GM23338 (cell line): Measurements from ENCODE around the gene ABCA7. TPM values are rescaled to one million over a fixed set of nuclear protein-coding genes. Genes with fewer than 3 reads are reported as not detected.

Experiments used
- ATAC-seq: fragments of 200-7000 bp; cut with Tn5 transposase; 3 replicates; pipeline ENCODE4 v1.9.1; 2020
- DNase-seq: peaks from one replicate; pipeline ENCODE4 v3.0.0-alpha.2; 2015; ENCODE audit warnings: low spot score
- H2AFZ ChIP-seq: fragments of 200-600 bp; sonication (generic); 2 replicates; pipeline ENCODE4 v1.8.0; 2016; ENCODE audit warnings: antibody characterized with exemption, mild to moderate bottlenecking, moderate library complexity
- H3F3A ChIP-seq: fragments of 200-600 bp; sonication (generic); replicated peaks from 2 replicates; pipeline ENCODE4 v1.8.0; 2017; ENCODE audit warnings: antibody characterized with exemption, mixed run types, low read depth
- H3K27ac ChIP-seq: fragments of 200-600 bp; sonication (generic); 2 replicates; pipeline ENCODE4 v1.6.1; 2016; ENCODE audit warnings: low read depth
- H3K27me3 ChIP-seq: fragments of 200-600 bp; sonication (generic); 2 replicates; pipeline ENCODE4 v1.8.0; 2016; ENCODE audit warnings: mild to moderate bottlenecking, mixed run types, moderate library complexity; ENCODE audit not compliant: insufficient read depth
- H3K36me3 ChIP-seq: fragments of 200-600 bp; sonication (generic); 2 replicates; pipeline ENCODE4 v1.8.0; 2016; ENCODE audit warnings: mild to moderate bottlenecking; ENCODE audit not compliant: insufficient read depth
- H3K4me1 ChIP-seq: fragments of 200-600 bp; sonication (generic); 2 replicates; pipeline ENCODE4 v1.8.0; 2016; ENCODE audit warnings: mild to moderate bottlenecking, moderate library complexity; ENCODE audit not compliant: insufficient read depth
- H3K4me2 ChIP-seq: fragments of 200-600 bp; sonication (generic); 2 replicates; pipeline ENCODE4 v1.7.1; 2017; ENCODE audit warnings: mixed run types
- H3K4me3 ChIP-seq: fragments of 200-600 bp; sonication (generic); 2 replicates; pipeline ENCODE4 v1.6.1; 2016; ENCODE audit warnings: mixed run types
- H3K79me2 ChIP-seq: fragments of 200-600 bp; sonication (generic); replicated peaks from 2 replicates; pipeline ENCODE4 v1.8.0; 2017; ENCODE audit warnings: mild to moderate bottlenecking; ENCODE audit not compliant: insufficient read depth
- H3K9me2 ChIP-seq: fragments of 200-600 bp; sonication (generic); 2 replicates; pipeline ENCODE4 v1.8.0; 2017; ENCODE audit not compliant: insufficient read depth
- H4K20me1 ChIP-seq: fragments of 200-600 bp; sonication (generic); replicated peaks from 2 replicates; pipeline ENCODE4 v1.8.0; 2017; ENCODE audit warnings: mild to moderate bottlenecking; ENCODE audit not compliant: insufficient read depth
- H3K27ac Mint-ChIP-seq: 2 replicates; pipeline ENCODE4 v1.8.0; 2020; ENCODE audit warnings: inconsistent platforms, mild to moderate bottlenecking, moderate library complexity, mixed read lengths
- H3K27me3 Mint-ChIP-seq: 3 replicates; pipeline ENCODE4 v1.8.0; 2022; ENCODE audit warnings: low read depth, mild to moderate bottlenecking, moderate library complexity, mixed read lengths, inconsistent platforms; ENCODE audit not compliant: insufficient read depth, poor library complexity
- H3K36me3 Mint-ChIP-seq: 3 replicates; pipeline ENCODE4 v1.8.0; 2021; ENCODE audit warnings: low read depth, mild to moderate bottlenecking, inconsistent platforms, moderate library complexity, mixed read lengths
- H3K4me1 Mint-ChIP-seq: 3 replicates; pipeline ENCODE4 v1.8.0; 2020; ENCODE audit warnings: mild to moderate bottlenecking, inconsistent platforms, mixed read lengths
- H3K4me3 Mint-ChIP-seq: 3 replicates; pipeline ENCODE4 v1.8.0; 2021; ENCODE audit warnings: moderate library complexity, mild to moderate bottlenecking, inconsistent platforms, mixed read lengths
- H3K9me3 Mint-ChIP-seq: 3 replicates; pipeline ENCODE4 v1.8.0; 2020; ENCODE audit warnings: moderate library complexity, mild to moderate bottlenecking, inconsistent platforms, mixed read lengths
- NANOG ChIP-seq: IDR thresholded peaks from 2 replicates; pipeline ENCODE4 v1.6.1; 2016; ENCODE audit warnings: antibody characterized with exemption, borderline replicate concordance
- ZNF114 ChIP-seq: fragments of 250-450 bp; sonication (Bioruptor Pico); IDR thresholded peaks from 2 replicates; pipeline ENCODE4 v1.5.0; 2020; ENCODE audit warnings: mild to moderate bottlenecking, moderate library complexity
- polyA plus RNA-seq: library from polyadenylated mRNA; unstranded; fragments of >200 nt; fragmentation: Nextera tagmentation; extraction: Ambion mirVana; gene quantifications from 2 replicates; pipeline ENCODE4 v1.2.1, GENCODE V29; 2016
- total RNA-seq: library from RNA; depleted of rRNA; stranded (reverse); fragments of >200 nt; shearing (Covaris generic); gene quantifications from 2 replicates; pipeline ENCODE4 v1.2.3, GENCODE V29; 2014
- TF ChIP-seq, protein P1 (sequence below): fragments of 250-450 bp; sonication (Bioruptor Pico); IDR thresholded peaks from 2 replicates; pipeline ENCODE4 v1.5.0; 2020; ENCODE audit warnings: mild to moderate bottlenecking, moderate library complexity
- TF ChIP-seq, protein P2 (sequence below): IDR thresholded peaks from one replicate; pipeline ENCODE4 v1.6.1; 2018; ENCODE audit warnings: antibody characterized with exemption; ENCODE audit not compliant: unreplicated experiment

Gene ABCA7
- total and polyA plus RNA-seq, 2 experiments from 2014 or later = 22.2 to 27.4 TPM

DNA sequence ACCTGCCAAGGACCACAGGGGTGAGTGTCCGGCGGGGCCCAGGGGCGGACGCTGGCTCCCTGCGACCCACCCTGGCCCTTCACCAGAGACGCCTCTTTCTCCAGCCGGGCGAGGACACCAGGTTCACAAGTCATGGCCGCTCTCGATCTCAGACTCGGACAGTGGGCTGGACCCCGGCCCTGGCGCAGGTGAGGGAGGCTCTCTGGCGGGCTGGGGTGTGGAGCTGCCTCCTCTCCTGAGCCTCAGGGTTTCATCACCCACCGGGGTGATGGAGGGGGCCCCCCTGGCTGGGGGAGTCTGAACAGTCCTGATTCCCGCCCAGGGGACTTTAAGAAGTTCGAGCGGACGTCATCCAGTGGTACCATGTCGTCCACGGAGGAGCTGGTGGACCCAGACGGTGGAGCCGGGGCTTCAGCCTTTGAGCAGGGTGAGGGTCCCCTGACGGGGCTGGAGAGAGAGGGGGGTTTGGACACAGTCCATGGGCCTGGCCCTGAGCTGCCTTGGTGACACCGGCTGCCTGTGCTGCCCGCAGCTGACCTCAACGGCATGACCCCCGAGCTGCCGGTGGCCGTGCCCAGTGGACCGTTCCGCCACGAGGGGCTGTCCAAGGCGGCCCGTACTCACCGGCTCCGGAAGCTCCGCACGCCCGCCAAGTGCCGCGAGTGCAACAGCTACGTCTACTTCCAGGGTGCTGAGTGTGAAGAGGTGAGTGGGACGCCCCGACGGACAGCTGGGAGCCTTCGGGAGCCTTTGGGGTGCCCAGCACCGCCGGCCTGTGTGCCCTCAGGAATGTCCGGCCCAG, 40.7 kb downstream of the ABCA7 start:
- no peaks in the 10 kb centered on the region; the same call in 2 of the 3 replicates for H3K9me3 Mint-ChIP-seq
- H3K27ac ChIP-seq = no peak overlapping the region
- peaks cover 3% of the 10 kb centered on the region; the same call in 1 of the 2 replicates for H3K36me3 ChIP-seq
- H3K9me2 ChIP-seq = no peaks in the 10 kb centered on the region
- no peaks in the 10 kb centered on the region; the same call in 1 of the 2 replicates for H3K4me1 ChIP-seq
- TF ChIP-seq NANOG (no peak), ZNF114 (no peak)
- TF ChIP-seq, protein P1, sequence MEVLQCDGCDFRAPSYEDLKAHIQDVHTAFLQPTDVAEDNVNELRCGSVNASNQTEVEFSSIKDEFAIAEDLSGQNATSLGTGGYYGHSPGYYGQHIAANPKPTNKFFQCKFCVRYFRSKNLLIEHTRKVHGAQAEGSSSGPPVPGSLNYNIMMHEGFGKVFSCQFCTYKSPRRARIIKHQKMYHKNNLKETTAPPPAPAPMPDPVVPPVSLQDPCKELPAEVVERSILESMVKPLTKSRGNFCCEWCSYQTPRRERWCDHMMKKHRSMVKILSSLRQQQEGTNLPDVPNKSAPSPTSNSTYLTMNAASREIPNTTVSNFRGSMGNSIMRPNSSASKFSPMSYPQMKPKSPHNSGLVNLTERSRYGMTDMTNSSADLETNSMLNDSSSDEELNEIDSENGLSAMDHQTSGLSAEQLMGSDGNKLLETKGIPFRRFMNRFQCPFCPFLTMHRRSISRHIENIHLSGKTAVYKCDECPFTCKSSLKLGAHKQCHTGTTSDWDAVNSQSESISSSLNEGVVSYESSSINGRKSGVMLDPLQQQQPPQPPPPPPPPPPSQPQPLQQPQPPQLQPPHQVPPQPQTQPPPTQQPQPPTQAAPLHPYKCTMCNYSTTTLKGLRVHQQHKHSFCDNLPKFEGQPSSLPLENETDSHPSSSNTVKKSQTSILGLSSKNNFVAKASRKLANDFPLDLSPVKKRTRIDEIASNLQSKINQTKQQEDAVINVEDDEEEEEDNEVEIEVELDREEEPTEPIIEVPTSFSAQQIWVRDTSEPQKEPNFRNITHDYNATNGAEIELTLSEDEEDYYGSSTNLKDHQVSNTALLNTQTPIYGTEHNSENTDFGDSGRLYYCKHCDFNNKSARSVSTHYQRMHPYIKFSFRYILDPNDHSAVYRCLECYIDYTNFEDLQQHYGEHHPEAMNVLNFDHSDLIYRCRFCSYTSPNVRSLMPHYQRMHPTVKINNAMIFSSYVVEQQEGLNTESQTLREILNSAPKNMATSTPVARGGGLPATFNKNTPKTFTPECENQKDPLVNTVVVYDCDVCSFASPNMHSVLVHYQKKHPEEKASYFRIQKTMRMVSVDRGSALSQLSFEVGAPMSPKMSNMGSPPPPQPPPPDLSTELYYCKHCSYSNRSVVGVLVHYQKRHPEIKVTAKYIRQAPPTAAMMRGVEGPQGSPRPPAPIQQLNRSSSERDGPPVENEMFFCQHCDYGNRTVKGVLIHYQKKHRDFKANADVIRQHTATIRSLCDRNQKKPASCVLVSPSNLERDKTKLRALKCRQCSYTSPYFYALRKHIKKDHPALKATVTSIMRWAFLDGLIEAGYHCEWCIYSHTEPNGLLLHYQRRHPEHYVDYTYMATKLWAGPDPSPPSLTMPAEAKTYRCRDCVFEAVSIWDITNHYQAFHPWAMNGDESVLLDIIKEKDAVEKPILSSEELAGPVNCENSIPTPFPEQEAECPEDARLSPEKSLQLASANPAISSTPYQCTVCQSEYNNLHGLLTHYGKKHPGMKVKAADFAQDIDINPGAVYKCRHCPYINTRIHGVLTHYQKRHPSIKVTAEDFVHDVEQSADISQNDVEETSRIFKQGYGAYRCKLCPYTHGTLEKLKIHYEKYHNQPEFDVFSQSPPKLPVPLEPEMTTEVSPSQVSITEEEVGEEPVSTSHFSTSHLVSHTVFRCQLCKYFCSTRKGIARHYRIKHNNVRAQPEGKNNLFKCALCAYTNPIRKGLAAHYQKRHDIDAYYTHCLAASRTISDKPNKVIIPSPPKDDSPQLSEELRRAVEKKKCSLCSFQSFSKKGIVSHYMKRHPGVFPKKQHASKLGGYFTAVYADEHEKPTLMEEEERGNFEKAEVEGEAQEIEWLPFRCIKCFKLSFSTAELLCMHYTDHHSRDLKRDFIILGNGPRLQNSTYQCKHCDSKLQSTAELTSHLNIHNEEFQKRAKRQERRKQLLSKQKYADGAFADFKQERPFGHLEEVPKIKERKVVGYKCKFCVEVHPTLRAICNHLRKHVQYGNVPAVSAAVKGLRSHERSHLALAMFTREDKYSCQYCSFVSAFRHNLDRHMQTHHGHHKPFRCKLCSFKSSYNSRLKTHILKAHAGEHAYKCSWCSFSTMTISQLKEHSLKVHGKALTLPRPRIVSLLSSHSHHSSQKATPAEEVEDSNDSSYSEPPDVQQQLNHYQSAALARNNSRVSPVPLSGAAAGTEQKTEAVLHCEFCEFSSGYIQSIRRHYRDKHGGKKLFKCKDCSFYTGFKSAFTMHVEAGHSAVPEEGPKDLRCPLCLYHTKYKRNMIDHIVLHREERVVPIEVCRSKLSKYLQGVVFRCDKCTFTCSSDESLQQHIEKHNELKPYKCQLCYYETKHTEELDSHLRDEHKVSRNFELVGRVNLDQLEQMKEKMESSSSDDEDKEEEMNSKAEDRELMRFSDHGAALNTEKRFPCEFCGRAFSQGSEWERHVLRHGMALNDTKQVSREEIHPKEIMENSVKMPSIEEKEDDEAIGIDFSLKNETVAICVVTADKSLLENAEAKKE (CRISPR knock-in tag) = no peak
- TF ChIP-seq, protein P2, sequence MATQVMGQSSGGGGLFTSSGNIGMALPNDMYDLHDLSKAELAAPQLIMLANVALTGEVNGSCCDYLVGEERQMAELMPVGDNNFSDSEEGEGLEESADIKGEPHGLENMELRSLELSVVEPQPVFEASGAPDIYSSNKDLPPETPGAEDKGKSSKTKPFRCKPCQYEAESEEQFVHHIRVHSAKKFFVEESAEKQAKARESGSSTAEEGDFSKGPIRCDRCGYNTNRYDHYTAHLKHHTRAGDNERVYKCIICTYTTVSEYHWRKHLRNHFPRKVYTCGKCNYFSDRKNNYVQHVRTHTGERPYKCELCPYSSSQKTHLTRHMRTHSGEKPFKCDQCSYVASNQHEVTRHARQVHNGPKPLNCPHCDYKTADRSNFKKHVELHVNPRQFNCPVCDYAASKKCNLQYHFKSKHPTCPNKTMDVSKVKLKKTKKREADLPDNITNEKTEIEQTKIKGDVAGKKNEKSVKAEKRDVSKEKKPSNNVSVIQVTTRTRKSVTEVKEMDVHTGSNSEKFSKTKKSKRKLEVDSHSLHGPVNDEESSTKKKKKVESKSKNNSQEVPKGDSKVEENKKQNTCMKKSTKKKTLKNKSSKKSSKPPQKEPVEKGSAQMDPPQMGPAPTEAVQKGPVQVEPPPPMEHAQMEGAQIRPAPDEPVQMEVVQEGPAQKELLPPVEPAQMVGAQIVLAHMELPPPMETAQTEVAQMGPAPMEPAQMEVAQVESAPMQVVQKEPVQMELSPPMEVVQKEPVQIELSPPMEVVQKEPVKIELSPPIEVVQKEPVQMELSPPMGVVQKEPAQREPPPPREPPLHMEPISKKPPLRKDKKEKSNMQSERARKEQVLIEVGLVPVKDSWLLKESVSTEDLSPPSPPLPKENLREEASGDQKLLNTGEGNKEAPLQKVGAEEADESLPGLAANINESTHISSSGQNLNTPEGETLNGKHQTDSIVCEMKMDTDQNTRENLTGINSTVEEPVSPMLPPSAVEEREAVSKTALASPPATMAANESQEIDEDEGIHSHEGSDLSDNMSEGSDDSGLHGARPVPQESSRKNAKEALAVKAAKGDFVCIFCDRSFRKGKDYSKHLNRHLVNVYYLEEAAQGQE = no peak
- H3K79me2 ChIP-seq = no peaks in the 10 kb centered on the region
- H4K20me1 ChIP-seq = no peaks in the 10 kb centered on the region
- no peak overlapping the region for H3K4me3 ChIP-seq
- H3K4me2 ChIP-seq = 0 out of 2 replicates have a peak overlapping the region, but pooled peaks have one; percentile 79
- H2AFZ ChIP-seq = no peak overlapping the region
- H3K4me1 Mint-ChIP-seq = no peaks in the 10 kb centered on the region
- no peak overlapping the region for H3K4me3 Mint-ChIP-seq
- H3F3A ChIP-seq = peaks cover 24% of the 10 kb centered on the region
- H3K27me3 ChIP-seq = no peaks in the 10 kb centered on the region
- DNase-seq (no peak), ATAC-seq (no peak)
- peaks cover 56% of the 10 kb centered on the region for H3K36me3 Mint-ChIP-seq
- peaks cover 23% of the 10 kb centered on the region for H3K27me3 Mint-ChIP-seq
- H3K27ac Mint-ChIP-seq = no peak overlapping the region
